Measurements from ENCODE around the gene GRAMD2B. TPM values are rescaled to one million over a fixed set of nuclear protein-coding genes. Genes with fewer than 3 reads are reported as not detected.
"Not testable (repeated sequence)": the region's sequence is repeated elsewhere in the genome, so short reads cannot be mapped to it uniquely, and the experiment has no call there.

The GRAMD2B gene
- total RNA-seq, 1 donor from 2014 or later: 29.1 TPM

- H3K9me3 Mint-ChIP-seq (ENCODE audit: unreplicated experiment): no peaks in the 10 kb centered on the region
- H3K4me3 ChIP-seq (ENCODE audit: insufficient read depth, low read depth, low read length): no peak overlapping the region
- H2AFZ ChIP-seq (ENCODE audit: low read depth, low read length): no peak overlapping the region
- peaks cover 13% of the 10 kb centered on the region for H3K36me3 Mint-ChIP-seq (ENCODE audit: low read depth, unreplicated experiment)
- H3K4me3 Mint-ChIP-seq (ENCODE audit: unreplicated experiment): no peak overlapping the region
- H3K79me2 ChIP-seq (ENCODE audit: insufficient read depth, low read length): no peaks in the 10 kb centered on the region
- no peak overlapping the region for H3K4me2 ChIP-seq (ENCODE audit: low read length)
- H3K36me3 ChIP-seq (ENCODE audit: insufficient read depth, low read length): peaks cover 15% of the 10 kb centered on the region
- peaks cover 17% of the 10 kb centered on the region for H3K4me1 ChIP-seq (ENCODE audit: insufficient read depth, low read length)
- H3K27ac Mint-ChIP-seq (ENCODE audit: unreplicated experiment): no peak overlapping the region
- H4K20me1 ChIP-seq (ENCODE audit: insufficient read depth, low read length): peaks cover 2% of the 10 kb centered on the region
- H3K9ac ChIP-seq (ENCODE audit: low read length): no peak overlapping the region
- TF ChIP-seq CTCF (IDR thresholded peaks at IDR 0.05; ENCODE audit: insufficient read depth, low read depth, low read length): no peak
- TF ChIP-seq EZH2 (IDR thresholded peaks at IDR 0.05; ENCODE audit: insufficient read depth, low read length): no peak
- no peak for FAIRE-seq
- H3K9me3 ChIP-seq (ENCODE audit: insufficient read depth, low read depth, low read length): no peaks in the 10 kb centered on the region
- H3K4me1 Mint-ChIP-seq (ENCODE audit: low read depth, unreplicated experiment): peaks cover 16% of the 10 kb centered on the region
- no peak overlapping the region for H3K27ac ChIP-seq (ENCODE audit: low read depth, low read length)
- no peak for DNase-seq (ENCODE audit: low read depth)
- no peaks in the 10 kb centered on the region for H3K27me3 ChIP-seq (ENCODE audit: insufficient read depth, low read length)
- H3K27me3 Mint-ChIP-seq (ENCODE audit: low read depth, unreplicated experiment): no peaks in the 10 kb centered on the region
Observed at GRCh38 chr5:126469536-126470316, 46.5 kb downstream of the GRAMD2B start.

GRCh38 chr5:126470529-126470928, 47.3 kb downstream of the GRAMD2B start:
- not testable (repeated sequence) for H3K4me3 Mint-ChIP-seq (ENCODE audit: unreplicated experiment); H3K27me3 Mint-ChIP-seq (ENCODE audit: low read depth, unreplicated experiment); DNase-seq (ENCODE audit: low read depth); H3K4me3 ChIP-seq (ENCODE audit: insufficient read depth, low read depth, low read length); H3K9me3 ChIP-seq (ENCODE audit: insufficient read depth, low read depth, low read length); H3K9me3 Mint-ChIP-seq (ENCODE audit: unreplicated experiment); H3K9ac ChIP-seq (ENCODE audit: low read length); H3K27me3 ChIP-seq (ENCODE audit: insufficient read depth, low read length); H3K79me2 ChIP-seq (ENCODE audit: insufficient read depth, low read length); H3K4me2 ChIP-seq (ENCODE audit: low read length); H2AFZ ChIP-seq (ENCODE audit: low read depth, low read length); FAIRE-seq; H3K27ac ChIP-seq (ENCODE audit: low read depth, low read length); H4K20me1 ChIP-seq (ENCODE audit: insufficient read depth, low read length)
- Histone ChIP-seq H3K36me3 (ENCODE audit: insufficient read depth, low read length) (peaks cover 19% of the 10 kb centered on the region), H3K4me1 (ENCODE audit: insufficient read depth, low read length) (peaks cover 17% of the 10 kb centered on the region)
- peaks cover 16% of the 10 kb centered on the region for H3K36me3 Mint-ChIP-seq (ENCODE audit: low read depth, unreplicated experiment)
- H3K4me1 Mint-ChIP-seq (ENCODE audit: low read depth, unreplicated experiment): peaks cover 15% of the 10 kb centered on the region
- peak overlapping the region; percentile 41 for H3K27ac Mint-ChIP-seq (ENCODE audit: unreplicated experiment)

- H3K36me3 ChIP-seq (ENCODE audit: insufficient read depth, low read length): peaks cover 19% of the 10 kb centered on the region
- H3K27ac ChIP-seq (ENCODE audit: low read depth, low read length): peak overlapping the region; percentile 62
- H3K4me3 ChIP-seq (ENCODE audit: insufficient read depth, low read depth, low read length): no peak overlapping the region
- H2AFZ ChIP-seq (ENCODE audit: low read depth, low read length): no peak overlapping the region
- peaks cover 17% of the 10 kb centered on the region for H3K4me1 ChIP-seq (ENCODE audit: insufficient read depth, low read length)
- FAIRE-seq (no peak), DNase-seq (ENCODE audit: low read depth) (no peak)
- H3K27me3 ChIP-seq (ENCODE audit: insufficient read depth, low read length): no peaks in the 10 kb centered on the region
- Mint-ChIP-seq H3K27me3 (ENCODE audit: low read depth, unreplicated experiment) (no peaks in the 10 kb centered on the region), H3K36me3 (ENCODE audit: low read depth, unreplicated experiment) (peaks cover 20% of the 10 kb centered on the region), H3K4me1 (ENCODE audit: low read depth, unreplicated experiment) (peaks cover 15% of the 10 kb centered on the region), H3K27ac (ENCODE audit: unreplicated experiment) (no peak overlapping the region), H3K4me3 (ENCODE audit: unreplicated experiment) (no peak overlapping the region), H3K9me3 (ENCODE audit: unreplicated experiment) (no peaks in the 10 kb centered on the region)
- H3K79me2 ChIP-seq (ENCODE audit: insufficient read depth, low read length): no peaks in the 10 kb centered on the region
- H4K20me1 ChIP-seq (ENCODE audit: insufficient read depth, low read length): no peaks in the 10 kb centered on the region
- no peaks in the 10 kb centered on the region for H3K9me3 ChIP-seq (ENCODE audit: insufficient read depth, low read depth, low read length)
- H3K9ac ChIP-seq (ENCODE audit: low read length): no peak overlapping the region
- no peak for TF ChIP-seq EZH2 (IDR thresholded peaks at IDR 0.05; ENCODE audit: insufficient read depth, low read length)
- TF ChIP-seq CTCF (IDR thresholded peaks at IDR 0.05; ENCODE audit: insufficient read depth, low read depth, low read length): no peak
- H3K4me2 ChIP-seq (ENCODE audit: low read length): peak overlapping the region; percentile 69
Observed at GRCh38 chr5:126471247-126471646, 48.0 kb downstream of the GRAMD2B start.
